GM12875 (cell line): ENCODE results near the gene PRR5L.

Experiments
- H3K4me3 ChIP-seq: one replicate; pipeline ENCODE4 v1.5.1; 2011; ENCODE audit warnings: low read depth, low read length, control low read depth
- TF ChIP-seq, protein P1 (sequence below): IDR thresholded peaks from 2 replicates; pipeline ENCODE4 v1.5.1; 2011; ENCODE audit warnings: low read depth, mild to moderate bottlenecking, control low read depth, inconsistent platforms, low read length, moderate library complexity, borderline replicate concordance; ENCODE audit not compliant: insufficient read depth

PRR5L gene

DNA sequence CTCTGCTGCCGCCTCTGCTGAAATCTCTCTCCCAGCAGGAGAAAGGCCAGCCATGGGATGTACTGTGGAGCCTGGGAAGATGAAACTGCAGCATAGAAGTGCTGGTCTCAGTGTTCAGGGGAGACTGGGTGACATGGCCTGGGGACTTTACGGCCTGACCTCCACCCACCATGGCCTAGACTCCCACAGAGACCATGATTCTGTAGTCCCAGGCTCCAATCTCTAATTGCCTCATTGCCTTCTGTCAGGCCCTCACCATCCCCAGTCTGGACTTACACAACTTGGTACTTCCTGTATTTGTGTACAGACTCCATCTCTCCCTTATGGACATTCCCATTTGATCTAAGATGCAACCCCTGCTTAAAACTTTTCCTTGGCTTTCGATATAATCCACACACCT is 170.9 kb downstream of the PRR5L start:
- TF ChIP-seq, protein P1, sequence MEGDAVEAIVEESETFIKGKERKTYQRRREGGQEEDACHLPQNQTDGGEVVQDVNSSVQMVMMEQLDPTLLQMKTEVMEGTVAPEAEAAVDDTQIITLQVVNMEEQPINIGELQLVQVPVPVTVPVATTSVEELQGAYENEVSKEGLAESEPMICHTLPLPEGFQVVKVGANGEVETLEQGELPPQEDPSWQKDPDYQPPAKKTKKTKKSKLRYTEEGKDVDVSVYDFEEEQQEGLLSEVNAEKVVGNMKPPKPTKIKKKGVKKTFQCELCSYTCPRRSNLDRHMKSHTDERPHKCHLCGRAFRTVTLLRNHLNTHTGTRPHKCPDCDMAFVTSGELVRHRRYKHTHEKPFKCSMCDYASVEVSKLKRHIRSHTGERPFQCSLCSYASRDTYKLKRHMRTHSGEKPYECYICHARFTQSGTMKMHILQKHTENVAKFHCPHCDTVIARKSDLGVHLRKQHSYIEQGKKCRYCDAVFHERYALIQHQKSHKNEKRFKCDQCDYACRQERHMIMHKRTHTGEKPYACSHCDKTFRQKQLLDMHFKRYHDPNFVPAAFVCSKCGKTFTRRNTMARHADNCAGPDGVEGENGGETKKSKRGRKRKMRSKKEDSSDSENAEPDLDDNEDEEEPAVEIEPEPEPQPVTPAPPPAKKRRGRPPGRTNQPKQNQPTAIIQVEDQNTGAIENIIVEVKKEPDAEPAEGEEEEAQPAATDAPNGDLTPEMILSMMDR = no peak

DNA sequence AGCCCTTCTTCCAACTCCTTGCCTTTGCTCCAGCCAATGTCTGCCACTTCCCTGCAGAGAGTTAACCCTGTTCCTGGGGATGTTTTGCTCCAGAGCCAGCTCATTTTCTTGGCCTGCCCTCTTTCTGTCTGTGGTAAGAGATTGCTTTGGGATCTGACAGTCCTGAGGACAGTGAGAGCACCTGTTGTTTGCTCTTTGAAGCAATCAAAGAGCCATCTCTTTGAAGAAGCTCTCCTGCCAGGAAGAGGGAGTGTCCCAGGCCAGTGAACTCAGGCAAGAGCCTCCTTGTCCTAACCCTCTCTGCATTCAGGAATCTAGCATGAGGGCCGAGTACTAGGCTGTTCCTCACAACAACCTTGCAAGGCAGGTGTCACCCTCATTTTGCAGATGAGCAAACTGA is 171.8 kb downstream of the PRR5L start:
- H3K4me3 ChIP-seq = no peak overlapping the region
- TF ChIP-seq, protein P1 = no peak

More for the DNA sequence above, 170.9 kb downstream of the PRR5L start:
- H3K4me3 ChIP-seq = no peak overlapping the region

DNA sequence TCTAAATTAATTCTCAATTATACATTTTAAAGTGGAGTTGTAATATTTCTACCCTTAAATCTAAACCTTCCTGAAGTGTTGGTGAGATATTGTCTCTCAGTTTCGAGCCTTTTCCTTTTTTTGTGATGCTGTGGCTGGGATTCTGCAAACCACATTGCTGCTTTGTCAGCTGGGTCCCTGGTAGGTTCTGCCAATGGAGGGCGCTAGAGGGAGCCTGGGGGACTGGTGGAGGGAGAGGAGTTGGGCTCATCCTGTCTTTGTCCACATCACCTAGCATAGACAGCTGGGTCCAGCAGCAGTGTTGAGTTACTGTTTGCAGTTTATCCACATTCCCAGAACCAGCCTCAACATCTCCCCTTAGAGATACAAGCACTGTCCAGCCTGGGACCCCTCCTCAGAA is 173.0 kb downstream of the PRR5L start:
- no peak overlapping the region for H3K4me3 ChIP-seq
- TF ChIP-seq, protein P1 = peak; percentile 33; the same call in 1 of the 2 replicates

DNA sequence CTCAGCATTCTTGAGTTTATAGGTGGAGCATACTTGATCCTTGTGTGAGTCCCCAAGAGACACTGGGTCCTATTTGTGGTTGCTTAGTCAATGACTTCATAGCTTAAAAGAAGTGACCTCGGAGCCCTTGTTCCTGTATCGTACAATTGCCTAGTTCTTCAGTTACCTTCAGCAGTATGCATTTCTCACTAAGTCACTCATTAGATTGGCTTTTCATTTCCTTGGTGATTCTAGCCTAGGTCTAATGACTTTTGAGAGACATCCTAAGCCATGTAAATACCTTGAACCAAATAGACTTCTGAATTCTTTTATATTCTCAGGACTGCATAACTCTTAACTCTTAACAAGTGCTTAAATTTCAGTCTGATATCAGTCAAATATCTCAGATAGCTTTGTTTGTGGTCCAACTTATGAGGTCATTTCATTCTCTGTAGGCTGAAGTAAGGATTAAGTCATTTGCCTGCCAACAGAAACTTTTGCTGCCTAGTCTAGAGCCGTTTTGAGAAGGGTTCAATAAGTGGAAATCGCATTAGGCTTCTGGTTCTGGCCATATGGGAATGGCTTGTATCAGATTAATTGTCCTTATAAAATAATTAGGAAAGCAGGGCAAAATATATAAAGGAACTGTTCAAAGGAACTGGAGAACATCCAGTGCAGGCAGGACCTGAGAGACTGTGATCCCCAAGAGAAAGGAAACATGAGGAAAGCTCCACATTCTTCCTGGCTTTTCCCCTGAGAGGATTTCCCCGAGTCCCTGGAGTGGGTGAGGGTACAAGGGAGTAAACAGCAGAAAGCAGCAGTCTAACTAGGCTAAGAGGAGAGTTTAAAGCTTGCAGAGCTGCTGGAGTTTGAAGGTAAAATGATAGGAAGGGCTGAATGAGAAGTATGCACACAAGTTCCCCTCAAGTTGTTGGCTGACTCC is 174.1 kb downstream of the PRR5L start:
- TF ChIP-seq, protein P1 = no peak
- no peak overlapping the region for H3K4me3 ChIP-seq

DNA sequence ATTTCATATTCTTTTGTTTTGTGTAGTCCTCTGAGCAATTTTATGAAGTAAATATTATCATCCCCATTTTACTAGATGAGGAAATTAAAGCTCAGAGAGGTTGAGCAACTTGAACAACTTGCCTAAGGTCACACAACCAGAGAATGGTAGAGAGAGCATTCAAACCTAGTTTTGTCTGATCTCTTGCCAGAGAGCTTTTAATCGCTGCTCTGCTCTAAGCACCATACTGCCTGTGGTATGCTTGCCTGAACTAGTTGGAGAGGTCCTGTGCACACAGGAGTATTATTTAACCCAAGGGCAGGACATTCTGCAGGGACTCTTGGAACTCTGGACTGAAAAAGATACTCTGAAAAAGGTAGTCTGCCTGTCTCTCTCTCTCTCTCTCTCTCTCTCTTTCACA is 175.5 kb downstream of the PRR5L start:
- TF ChIP-seq, protein P1 = no peak
- no peak overlapping the region for H3K4me3 ChIP-seq

DNA sequence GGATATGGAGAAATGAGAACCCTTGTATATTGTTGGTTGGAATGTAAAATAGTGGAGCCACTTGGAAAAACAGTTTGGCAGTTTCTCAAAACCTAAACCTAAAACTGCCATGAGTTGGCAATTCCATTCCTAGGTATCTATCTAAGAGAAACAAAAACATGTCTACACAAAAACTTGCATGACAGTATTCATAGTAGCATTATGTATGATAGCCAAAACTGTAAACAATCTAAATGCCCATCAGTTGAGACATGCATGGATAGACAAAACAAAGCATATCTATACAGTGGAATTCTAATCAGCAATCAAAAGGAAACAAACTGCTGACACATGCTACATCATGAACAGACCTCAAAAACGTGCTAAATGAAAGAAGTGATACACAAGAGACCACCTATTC is 179.1 kb downstream of the PRR5L start:
- TF ChIP-seq, protein P1 = no peak
- H3K4me3 ChIP-seq = no peak overlapping the region
